IMR-90 (cell line): ENCODE measurements around the gene FNBP1L.

Source experiments
- CEBPB ChIP-seq: IDR thresholded peaks from 2 replicates; pipeline ENCODE4 v1.6.1; 2012; ENCODE audit warnings: low read depth, low read length, improper control_type of control experiment
- CTCF ChIP-seq: conservative IDR thresholded peaks from 2 replicates; pipeline ENCODE4 v1.5.1; 2012; ENCODE audit warnings: mild to moderate bottlenecking, low read depth, low read length, improper control_type of control experiment
- ELK1 ChIP-seq: fragments of 150-350 bp; IDR thresholded peaks from 2 replicates; pipeline ENCODE4 v1.6.1; 2016; ENCODE audit warnings: low read depth, mild to moderate bottlenecking, low read length, moderate library complexity, borderline replicate concordance
- FOS ChIP-seq: fragments of 150-350 bp; IDR thresholded peaks from 2 replicates; pipeline ENCODE4 v1.6.1; 2016; ENCODE audit warnings: low read depth, low read length
- MAFK ChIP-seq: IDR thresholded peaks from 2 replicates; pipeline ENCODE4 v1.6.1; 2012; ENCODE audit warnings: low read depth, low read length, improper control_type of control experiment
- MAZ ChIP-seq: IDR thresholded peaks from 2 replicates; pipeline ENCODE4 v1.6.1; 2012; ENCODE audit warnings: low read depth, mild to moderate bottlenecking, low read length, improper control_type of control experiment, moderate library complexity, borderline replicate concordance
- MXI1 ChIP-seq: IDR thresholded peaks from 2 replicates; pipeline ENCODE4 v1.6.1; 2012; ENCODE audit warnings: low read depth, mild to moderate bottlenecking, low read length, moderate library complexity, borderline replicate concordance
- NFE2L2 ChIP-seq: fragments of 150-350 bp; IDR thresholded peaks from 2 replicates; pipeline ENCODE4 v1.6.1; 2016; ENCODE audit warnings: low read depth, mild to moderate bottlenecking, low read length
- POLR2A ChIP-seq: IDR thresholded peaks from 2 replicates; pipeline ENCODE4 v1.6.1; 2012; ENCODE audit warnings: mild to moderate bottlenecking, low read depth, low read length
- RAD21 ChIP-seq: IDR thresholded peaks from 2 replicates; pipeline ENCODE4 v1.6.1; 2012; ENCODE audit warnings: low read length, improper control_type of control experiment
- RCOR1 ChIP-seq: IDR thresholded peaks from 2 replicates; pipeline ENCODE4 v1.6.1; 2012; ENCODE audit warnings: mild to moderate bottlenecking, low read length, improper control_type of control experiment; ENCODE audit not compliant: insufficient replicate concordance
- RFX5 ChIP-seq: IDR thresholded peaks from 2 replicates; pipeline ENCODE4 v1.8.0; 2012; ENCODE audit warnings: low read depth, mild to moderate bottlenecking, low read length, moderate library complexity
- SMC3 ChIP-seq: fragments of 150-350 bp; IDR thresholded peaks from 2 replicates; pipeline ENCODE4 v1.6.1; 2016; ENCODE audit warnings: low read depth, mild to moderate bottlenecking, antibody characterized with exemption, low read length, moderate library complexity
- USF2 ChIP-seq: fragments of 150-350 bp; IDR thresholded peaks from 2 replicates; pipeline ENCODE4 v1.6.1; 2017; ENCODE audit warnings: mild to moderate bottlenecking, antibody characterized with exemption, low read length, low read depth

GRCh38 chr1:93591676-93592550 lies 144.0 kb downstream of the FNBP1L start:
- TF ChIP-seq CTCF (no peak), POLR2A (no peak), RAD21 (no peak), CEBPB (no peak), FOS (no peak), RFX5 (no peak), MAFK (no peak), SMC3 (no peak), MAZ (no peak), NFE2L2 (no peak), USF2 (no peak), ELK1 (no peak), MXI1 (no peak), RCOR1 (no peak)
